Measurements from ENCODE around the gene RPTOR.

Gene RPTOR

DNA sequence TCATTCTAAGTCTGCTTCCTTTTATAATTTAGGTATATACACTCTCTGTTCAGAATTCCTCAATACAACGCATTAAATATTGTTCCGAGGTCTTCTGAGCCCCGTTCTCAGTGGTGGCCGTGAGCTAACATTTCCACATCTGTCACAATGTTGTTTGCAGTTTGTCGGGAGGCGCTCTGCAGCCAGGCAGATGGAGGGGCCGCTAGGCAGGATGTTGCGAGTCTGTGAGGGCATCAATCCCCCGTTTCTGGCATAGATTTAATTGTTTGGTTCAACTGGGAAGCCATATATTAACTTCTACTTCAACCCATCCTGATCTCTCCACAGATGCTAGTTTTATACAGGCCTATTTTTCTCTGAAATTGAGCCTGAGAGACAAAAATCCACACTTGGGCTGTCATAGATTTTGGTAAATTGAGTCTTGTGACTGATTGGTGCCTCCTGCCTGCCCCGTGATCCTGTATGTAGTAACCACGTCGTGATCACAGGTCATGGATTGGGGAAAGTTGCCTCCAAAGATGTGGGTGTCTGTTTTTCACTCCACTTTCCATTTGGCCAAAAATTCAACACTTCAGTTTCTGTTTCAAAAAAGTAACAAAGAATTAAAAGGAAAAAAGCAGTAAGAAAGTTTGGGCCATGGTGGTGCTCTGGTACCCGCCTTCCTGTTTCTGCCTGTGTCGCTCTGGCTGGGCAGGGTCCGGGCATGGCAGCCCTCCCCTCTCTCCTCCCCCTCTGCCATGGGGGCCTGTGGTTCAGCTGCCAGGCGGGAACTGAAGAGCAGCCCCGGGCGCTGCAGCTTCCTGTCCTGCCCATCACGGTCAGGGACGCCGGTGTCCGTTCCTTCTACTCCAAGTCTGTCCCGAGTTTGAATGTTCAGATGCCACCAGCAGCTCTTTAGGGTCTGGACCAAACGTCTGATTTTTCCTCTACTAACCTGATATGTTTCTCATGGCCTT is 41.5 kb downstream of the RPTOR start:
- in situ Hi-C loops (cut with MboI; ENCODE audit: low pct_unique_long_range_greater_than_20kb, low sequenced_read_pairs, unreplicated experiment), result no loop called here
- DNase-seq (ENCODE audit: low spot score), result no peak
- TF ChIP-seq, protein P1, sequence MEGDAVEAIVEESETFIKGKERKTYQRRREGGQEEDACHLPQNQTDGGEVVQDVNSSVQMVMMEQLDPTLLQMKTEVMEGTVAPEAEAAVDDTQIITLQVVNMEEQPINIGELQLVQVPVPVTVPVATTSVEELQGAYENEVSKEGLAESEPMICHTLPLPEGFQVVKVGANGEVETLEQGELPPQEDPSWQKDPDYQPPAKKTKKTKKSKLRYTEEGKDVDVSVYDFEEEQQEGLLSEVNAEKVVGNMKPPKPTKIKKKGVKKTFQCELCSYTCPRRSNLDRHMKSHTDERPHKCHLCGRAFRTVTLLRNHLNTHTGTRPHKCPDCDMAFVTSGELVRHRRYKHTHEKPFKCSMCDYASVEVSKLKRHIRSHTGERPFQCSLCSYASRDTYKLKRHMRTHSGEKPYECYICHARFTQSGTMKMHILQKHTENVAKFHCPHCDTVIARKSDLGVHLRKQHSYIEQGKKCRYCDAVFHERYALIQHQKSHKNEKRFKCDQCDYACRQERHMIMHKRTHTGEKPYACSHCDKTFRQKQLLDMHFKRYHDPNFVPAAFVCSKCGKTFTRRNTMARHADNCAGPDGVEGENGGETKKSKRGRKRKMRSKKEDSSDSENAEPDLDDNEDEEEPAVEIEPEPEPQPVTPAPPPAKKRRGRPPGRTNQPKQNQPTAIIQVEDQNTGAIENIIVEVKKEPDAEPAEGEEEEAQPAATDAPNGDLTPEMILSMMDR (IDR thresholded peaks at IDR 0.05; ENCODE audit: extremely low read depth, insufficient read depth, missing control alignments), result no peak

DNA sequence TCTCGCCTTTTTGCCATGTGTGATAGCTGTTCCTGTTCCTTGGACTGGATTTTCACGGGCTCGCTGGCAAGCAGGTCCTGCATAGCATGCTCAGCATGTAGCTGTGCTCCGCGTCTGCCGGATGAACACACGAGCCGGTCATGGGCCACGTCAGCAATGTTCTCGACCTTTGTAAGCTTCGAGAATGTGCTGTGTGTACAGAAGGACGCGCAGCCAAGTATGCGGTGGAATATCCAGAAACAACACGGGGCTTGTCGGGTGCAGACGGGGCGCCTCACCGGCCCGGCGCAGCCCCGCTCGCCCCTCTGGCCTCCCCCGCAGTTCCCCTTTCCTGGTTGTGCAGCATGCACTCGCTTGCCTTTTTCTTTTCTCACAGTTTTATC is 42.2 kb downstream of the RPTOR start:
- DNase-seq (ENCODE audit: low spot score), result no peak
- in situ Hi-C loops (cut with MboI; ENCODE audit: low pct_unique_long_range_greater_than_20kb, low sequenced_read_pairs, unreplicated experiment), result no loop called here
- TF ChIP-seq, protein P1 (IDR thresholded peaks at IDR 0.05; ENCODE audit: extremely low read depth, insufficient read depth, missing control alignments), result no peak

DNA sequence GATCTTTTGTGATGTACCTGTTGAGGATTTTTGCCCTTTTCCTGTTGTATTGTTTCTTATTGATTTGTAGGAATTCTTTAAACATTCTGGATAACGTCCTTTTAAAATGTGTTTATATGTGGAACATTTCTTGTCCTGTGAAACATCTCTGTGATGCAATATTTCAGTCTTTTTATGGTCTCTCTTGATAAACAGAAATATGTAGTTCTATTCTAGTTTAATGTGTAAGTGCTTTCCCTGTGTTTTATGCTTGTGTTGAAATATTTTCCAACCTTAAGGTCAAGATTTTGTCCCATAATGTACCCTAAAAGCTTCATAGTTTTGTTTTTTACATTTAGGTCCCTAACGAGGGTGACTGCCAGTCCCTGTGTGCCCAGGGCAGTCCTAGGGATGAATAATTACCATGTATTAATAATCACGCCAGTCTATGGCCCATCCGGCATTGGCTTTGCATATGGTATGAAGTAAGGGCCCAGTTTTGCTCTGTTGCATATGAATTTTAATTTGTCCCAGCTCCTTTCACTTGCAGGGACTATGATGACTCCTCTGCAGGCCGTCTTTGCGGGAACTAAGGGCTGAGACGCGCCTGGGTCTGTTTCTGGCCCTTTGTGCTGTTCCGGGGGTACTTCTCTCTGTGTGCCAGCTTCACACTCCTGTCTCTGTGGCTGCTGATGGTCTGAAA is 44.2 kb downstream of the RPTOR start:
- in situ Hi-C loops (cut with MboI; ENCODE audit: low pct_unique_long_range_greater_than_20kb, low sequenced_read_pairs, unreplicated experiment), result no loop called here
- no peak for DNase-seq (ENCODE audit: low spot score)
- TF ChIP-seq, protein P1 (IDR thresholded peaks at IDR 0.05; ENCODE audit: extremely low read depth, insufficient read depth, missing control alignments), result no peak

DNA sequence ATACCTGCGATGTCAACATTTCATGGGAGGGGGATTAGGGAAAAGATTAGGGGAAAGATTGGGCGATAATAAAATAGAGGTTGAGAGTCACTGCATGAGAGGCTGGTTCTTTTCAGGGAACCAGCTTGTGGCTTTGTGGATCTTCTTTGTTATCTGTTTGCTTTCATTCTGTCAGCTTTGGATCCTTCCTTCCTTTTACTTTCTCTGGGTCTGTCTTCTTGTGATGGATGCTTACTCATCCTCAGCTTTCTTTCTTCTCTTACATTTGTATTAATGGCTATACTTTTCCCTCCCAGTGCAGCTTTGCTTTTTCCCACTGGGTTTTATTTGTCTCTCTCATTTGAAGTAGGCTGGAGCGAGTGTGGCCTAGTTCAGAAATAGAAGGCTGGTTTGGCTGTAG is 47.1 kb downstream of the RPTOR start:
- in situ Hi-C loops (cut with MboI; ENCODE audit: low pct_unique_long_range_greater_than_20kb, low sequenced_read_pairs, unreplicated experiment), result no loop called here
- DNase-seq (ENCODE audit: low spot score), result no peak
- TF ChIP-seq, protein P1 (IDR thresholded peaks at IDR 0.05; ENCODE audit: extremely low read depth, insufficient read depth, missing control alignments), result no peak

DNA sequence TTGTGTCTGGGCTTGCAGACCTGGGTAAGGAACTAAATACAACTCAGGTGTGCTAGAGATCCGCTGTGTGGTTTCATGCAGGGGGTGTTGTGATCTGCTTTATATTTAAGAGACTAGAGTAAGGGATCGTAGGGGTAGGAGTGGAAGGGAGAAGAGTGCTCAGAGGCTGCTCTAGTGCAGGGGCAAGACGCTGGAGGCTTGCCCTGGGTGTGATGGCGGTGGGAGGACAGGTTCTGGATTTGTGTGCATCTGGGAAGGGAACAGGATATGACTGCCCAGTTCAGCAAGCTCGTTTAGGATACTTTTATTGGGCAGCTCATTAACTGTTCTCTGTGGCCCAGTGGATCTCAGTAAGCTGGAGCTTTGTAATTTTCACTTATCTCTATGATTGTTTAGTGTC is 47.6 kb downstream of the RPTOR start:
- DNase-seq (ENCODE audit: low spot score), result no peak
- TF ChIP-seq, protein P1 (IDR thresholded peaks at IDR 0.05; ENCODE audit: extremely low read depth, insufficient read depth, missing control alignments), result no peak
- in situ Hi-C loops (cut with MboI; ENCODE audit: low pct_unique_long_range_greater_than_20kb, low sequenced_read_pairs, unreplicated experiment), result no loop called here

DNA sequence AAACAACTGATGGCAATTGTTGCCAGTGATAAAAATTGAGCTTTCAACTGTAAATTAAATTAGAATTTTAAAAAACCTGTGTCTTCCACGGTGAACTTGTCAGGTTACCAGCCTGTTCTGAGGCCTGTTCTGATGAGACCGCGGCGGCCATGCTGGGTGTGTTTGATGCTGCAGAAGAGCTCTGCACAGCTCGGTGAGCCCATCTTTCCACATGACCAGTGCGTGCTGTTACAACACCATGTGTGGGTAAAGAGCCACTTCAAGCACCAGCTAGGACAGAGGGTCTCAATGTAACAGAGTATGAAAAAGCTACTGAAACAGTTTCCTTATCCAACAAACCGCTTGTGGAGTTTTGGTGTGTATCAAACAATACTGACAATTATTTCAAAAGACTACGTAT is 48.5 kb downstream of the RPTOR start:
- no peak for DNase-seq (ENCODE audit: low spot score)
- in situ Hi-C loops (cut with MboI; ENCODE audit: low pct_unique_long_range_greater_than_20kb, low sequenced_read_pairs, unreplicated experiment), result no loop called here
- TF ChIP-seq, protein P1 (IDR thresholded peaks at IDR 0.05; ENCODE audit: extremely low read depth, insufficient read depth, missing control alignments), result no peak

Measured in GM13977 (cell line).